GM19395 (cell line): ENCODE measurements around the gene ALK.

Source experiments
- ATAC-seq: cut with Tn5 transposase; IDR thresholded peaks from one replicate; pipeline ENCODE4 v1.9.1; 2021; ENCODE audit warnings: mild to moderate bottlenecking, moderate library complexity; ENCODE audit not compliant: unreplicated experiment

ALK gene

DNA sequence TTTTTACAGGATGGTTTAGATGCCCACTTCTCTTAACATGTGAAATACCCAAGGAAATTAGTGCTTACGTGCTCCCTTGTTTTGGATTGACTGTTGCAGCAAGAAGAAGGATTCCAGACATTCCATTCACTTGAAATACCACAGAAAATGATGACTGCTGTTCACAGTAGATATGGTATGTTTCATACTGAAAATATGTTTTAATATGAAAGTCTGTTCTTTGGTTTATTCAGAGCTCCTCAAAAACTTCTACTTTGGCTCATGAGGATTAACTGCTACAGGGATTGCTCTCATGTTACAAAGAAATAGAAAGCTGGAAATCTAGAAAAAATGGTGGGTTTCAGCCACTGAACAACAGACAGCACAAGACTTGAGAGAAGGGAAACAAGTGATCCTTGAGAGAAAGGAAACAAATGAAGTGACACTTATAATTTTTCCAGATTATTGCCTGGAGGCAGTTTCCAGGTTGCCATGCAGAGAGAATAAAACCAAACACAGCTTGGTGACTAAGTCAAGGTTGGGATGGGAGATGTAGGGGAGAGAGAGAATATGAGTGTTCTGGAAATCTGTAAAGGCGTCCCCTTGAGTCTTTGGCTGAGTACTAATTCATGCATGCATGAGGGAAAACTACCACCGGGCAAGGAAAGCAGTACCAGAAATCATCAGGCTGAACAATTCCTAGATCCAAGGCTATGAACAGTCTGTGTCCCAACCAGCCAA is 458.0 kb downstream of the ALK start:
- no peak for ATAC-seq

DNA sequence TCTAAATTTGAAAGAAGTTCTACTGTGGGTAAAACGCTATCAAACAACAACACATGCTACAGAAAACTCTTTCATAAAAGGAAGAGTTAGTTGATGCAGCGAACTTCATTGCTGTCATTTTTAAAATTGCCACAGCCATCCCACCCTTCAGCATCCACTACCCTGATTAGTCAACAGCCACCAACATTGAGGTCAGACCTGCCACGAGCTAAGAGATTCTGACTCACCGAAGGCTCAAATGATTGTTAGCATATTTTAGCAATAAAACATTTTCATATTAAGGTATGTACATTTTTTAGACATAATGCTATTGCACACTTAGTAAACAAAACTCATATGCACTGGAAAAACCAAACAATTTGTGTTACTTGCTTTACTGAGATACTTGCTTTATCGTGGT is 459.1 kb downstream of the ALK start:
- ATAC-seq, result no peak

DNA sequence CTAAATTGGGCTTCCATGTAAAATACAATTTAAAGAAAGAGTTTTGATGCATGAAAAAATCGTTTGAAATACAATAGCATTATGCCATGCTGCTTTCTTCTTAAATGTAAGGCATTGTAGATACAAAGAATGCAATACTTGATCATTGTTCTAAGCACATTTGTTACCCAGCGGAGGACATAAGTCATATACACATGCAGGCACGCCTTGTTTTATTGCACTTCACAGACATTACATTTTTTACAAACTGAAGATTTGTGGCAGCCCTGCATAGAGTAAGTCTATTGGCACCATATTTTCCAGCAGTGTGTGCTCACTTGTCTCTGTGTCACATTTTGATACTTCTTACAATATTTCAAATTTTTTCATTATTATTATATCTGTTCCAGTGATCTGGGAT is 461.2 kb downstream of the ALK start:
- no peak for ATAC-seq

- no peak for ATAC-seq
Measured at GRCh38 chr2:29459445-29460179, 461.8 kb downstream of the ALK start.

GRCh38 chr2:29456429-29456828 is 465.0 kb downstream of the ALK start:
- no peak for ATAC-seq

DNA sequence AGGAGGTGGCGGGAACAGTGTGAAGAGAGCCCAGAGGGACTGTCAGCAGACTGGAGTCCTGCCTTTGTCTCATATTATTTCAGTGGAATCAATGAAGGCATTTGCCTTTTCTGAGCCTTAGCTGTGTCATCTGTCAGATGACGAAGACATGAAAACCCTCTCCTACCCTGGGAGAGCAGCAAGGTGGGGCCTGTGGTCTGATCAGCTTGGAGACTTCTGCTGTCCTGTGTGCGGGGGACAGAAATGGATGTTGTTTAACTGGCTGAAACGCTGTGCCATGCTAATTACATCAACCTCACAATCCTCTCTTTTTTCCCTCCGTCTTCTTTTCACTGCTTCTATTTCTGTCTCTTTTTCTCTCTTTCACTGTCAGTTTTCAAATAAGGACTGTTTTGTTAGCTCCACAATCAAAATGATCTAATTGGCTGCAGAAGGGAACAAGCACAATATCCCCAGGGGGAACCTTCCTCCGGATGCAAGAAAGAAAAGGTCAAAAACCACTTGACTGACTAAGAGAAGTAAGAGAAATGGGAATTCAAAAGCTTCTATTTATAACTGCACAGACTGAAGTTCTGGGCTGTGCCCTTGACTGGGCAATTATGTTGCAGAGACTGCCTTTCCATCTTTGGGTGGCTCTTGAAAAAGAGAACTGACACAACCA is 466.1 kb downstream of the ALK start:
- ATAC-seq, result no peak

- ATAC-seq, result no peak
Measured at GRCh38 chr2:29452036-29452435, 469.4 kb downstream of the ALK start.

GRCh38 chr2:29450596-29451222 is 470.7 kb downstream of the ALK start:
- no peak for ATAC-seq

GRCh38 chr2:29449499-29449898 is 471.9 kb downstream of the ALK start:
- no peak for ATAC-seq

GRCh38 chr2:29448096-29448688 is 473.2 kb downstream of the ALK start:
- ATAC-seq, result no peak

DNA sequence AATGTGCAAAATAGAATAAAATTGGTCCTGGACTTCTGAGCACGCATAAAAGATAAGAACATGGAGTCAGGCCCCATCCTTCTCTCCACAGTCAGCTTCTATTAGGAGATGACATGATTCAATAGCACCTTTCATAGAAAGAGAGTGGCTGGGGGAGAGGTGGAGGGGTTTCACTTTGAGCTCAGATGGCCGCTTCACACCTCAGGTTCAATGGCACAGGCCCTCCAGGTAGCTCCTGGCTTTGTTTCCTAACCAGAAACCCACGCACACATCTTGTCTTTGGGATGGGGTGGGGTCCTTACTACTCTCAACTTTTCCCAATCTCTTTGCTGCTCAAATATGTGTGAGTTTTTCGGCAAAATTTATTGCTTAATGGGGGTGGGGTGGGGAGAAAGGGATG is 473.9 kb downstream of the ALK start:
- ATAC-seq, result no peak

DNA sequence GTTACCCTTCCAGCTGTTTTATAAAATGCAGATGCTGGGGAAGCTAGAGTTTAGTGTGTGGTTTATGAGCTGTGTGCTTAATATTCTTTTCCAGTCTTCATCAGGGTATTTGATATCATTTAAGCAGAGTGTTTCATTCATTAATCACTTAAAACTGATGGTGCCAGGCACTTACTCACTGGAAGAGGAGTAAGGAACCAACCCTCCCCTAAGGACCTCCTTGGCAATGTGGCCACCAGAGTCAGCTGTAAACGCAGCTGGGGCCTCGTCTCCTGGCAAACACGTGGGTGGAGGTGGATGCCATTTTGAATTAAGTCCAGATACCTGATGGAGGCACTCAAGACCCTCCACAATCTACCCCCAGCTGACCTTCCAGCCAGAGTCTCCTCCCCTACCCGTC is 474.5 kb downstream of the ALK start:
- ATAC-seq, result no peak

GRCh38 chr2:29444150-29444549 is 477.2 kb downstream of the ALK start:
- no peak for ATAC-seq

GRCh38 chr2:29443627-29444026 is 477.8 kb downstream of the ALK start:
- ATAC-seq, result no peak

DNA sequence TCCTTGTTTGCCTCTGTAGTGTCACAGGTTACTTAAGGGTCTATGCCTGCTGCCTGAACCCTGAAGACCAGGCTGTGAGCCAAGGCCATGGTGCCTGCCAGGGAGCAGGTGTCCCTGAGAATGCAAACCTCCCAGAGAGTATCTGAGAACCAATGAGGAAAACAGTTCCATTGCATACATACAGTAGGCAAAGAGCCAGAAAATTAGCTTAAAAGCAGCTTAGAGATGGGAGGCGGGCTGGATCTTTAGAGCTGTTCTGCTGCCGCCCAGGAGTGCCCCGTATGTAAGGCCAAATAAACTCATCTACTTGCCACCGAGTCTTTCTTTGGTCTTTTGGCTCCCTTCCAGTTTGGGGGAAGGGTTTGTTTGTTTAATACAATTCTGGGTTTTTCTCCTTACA is 478.2 kb downstream of the ALK start:
- no peak for ATAC-seq

DNA sequence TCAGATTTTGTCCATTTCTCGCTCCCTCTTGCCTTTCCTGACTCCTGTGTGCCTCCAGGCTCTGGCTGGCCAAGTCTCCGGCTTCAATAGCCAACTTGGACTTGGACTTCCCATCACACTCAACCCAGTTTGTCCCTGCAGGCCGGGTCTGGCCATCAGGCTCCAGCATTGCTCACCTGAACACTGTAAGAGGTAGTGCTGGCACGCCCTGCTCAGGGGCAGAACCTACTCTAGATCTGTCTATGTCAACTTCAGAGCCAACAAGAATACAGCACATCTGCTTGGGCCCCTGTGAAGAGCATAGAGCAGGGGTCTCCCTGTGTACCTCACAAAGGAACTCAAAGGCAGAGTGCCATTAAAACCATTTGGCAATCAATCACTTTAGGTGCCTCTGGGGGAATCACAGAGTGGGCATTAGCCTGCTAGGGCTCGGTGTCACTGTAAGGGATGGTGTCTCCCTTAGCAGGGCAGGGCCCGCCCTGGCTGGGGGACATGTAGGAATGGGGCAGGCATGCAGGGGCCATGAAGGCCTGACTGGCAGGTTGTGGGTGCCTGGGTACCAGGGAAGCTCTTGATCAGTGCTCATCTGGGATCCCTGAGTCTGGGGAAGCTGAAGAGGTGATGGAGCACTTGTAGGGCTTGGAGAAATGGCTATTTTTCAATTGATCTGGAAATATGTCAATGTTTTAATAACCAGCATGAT is 480.3 kb downstream of the ALK start:
- ATAC-seq, result no peak

DNA sequence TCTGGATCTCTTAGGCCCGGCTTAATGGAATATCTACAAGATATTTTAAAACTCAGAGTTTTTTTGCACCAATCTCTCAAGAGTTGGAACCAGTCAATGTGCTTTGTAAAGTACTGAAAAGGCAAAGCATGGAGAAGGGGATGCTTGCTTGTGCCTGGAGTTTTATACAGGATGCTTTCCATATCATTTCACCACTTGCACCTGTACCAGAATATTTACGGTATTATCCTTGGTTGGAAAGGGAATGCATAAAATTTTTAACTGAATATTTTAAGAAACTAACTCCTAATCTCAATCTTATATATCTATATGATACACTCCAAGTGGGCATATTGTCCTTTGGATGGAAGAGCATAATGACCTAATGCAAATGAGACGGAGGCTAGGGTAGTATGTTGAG is 487.5 kb downstream of the ALK start:
- no peak for ATAC-seq

DNA sequence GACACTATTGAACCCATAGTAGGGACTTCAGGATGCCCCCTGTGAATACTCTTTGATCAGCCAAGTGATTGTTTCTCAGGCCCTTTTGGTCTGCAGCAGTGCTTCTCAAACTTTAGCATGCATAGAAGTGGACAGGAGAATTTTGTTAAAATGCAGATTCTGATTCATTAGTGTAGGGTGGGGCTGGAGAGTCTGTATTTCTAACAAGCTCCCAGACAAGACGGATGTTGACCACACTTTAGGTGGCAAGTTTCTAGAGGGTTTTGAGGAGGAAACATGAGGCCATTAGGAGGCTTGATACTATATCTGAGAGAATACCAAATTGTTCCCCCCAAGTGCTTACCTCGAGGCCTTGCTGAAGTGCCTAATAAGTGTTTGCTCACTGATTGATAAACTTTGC is 488.3 kb downstream of the ALK start:
- no peak for ATAC-seq

DNA sequence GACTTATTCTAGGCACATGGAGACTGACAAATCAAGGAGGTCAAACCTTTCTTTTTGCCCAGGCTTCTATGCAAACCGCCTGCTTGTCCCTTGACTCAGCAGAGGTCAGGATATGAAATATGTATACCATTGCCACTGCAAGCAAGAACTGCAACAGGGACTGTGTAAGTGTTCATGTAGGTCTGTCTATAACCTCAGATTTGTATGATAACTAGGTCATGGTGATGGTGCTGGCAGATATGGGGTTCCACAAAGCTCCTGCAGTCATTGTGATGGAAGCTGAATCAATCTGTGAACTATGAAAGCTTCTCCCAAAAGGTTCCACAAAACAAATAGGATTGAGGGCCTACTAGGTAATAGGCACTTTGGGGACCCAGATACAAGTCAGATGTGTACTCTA is 489.9 kb downstream of the ALK start:
- ATAC-seq, result no peak

DNA sequence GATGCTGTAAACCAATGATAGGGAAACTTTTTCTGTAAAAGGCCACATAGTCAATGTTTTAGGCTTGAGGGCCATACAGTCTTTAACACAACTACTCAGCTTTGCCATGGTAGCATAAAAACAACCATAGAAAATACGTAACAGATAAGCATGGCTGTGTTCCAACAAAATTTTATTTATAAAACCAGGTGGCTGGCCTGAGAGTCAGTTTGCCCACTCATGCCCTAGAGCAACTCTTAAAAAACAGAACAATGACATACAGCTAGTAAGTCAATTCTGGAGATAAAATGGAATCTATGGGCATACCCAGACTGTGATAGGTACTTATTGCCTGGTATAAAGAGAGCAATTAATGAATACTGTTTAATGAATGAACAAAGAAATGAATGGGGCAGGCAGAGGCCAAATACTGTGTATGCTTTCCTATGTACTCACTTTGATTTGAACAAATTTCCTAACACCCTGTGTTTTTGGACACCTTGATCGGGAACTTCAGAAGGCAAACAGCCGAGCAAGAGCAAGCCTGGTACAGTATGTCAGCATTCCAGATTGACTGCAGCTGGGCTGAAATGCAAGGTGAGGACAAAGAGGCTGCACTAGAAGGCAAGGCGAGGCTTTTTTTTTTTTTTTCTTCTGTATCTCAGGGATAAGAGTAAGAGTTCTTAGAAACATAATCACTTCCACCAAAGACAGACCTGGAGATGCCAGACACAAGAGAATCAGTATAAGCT is 490.8 kb downstream of the ALK start:
- no peak for ATAC-seq
